Right lobe of liver (tissue), 4 donors: Measurements from ENCODE around the gene NMRAL1.

Experiments
- POLR2A ChIP-seq: fragments of 450-650 bp; IDR thresholded peaks from one replicate; pipeline ENCODE4 v1.6.1; 2017; ENCODE audit warnings: antibody characterized with exemption, mild to moderate bottlenecking
- TF ChIP-seq, protein P1 (sequence below), 4 donors: fragments of 200-600 bp in 3 of 4; fragments of 450-650 bp in 1 of 4; IDR thresholded peaks; one replicate each; pipeline versions ENCODE4 v1.5.1 to v1.8.0; 2016 to 2022; ENCODE audit warnings: antibody characterized with exemption in 4 of 4, mild to moderate bottlenecking in 2 of 4
- donor health status: DM: no; HTN: no; CAD: no.
- donor health status: DM: no; HTN: no; CAD: no.
- donor health status: DM: no; HTN: yes; CAD: no.

DNA sequence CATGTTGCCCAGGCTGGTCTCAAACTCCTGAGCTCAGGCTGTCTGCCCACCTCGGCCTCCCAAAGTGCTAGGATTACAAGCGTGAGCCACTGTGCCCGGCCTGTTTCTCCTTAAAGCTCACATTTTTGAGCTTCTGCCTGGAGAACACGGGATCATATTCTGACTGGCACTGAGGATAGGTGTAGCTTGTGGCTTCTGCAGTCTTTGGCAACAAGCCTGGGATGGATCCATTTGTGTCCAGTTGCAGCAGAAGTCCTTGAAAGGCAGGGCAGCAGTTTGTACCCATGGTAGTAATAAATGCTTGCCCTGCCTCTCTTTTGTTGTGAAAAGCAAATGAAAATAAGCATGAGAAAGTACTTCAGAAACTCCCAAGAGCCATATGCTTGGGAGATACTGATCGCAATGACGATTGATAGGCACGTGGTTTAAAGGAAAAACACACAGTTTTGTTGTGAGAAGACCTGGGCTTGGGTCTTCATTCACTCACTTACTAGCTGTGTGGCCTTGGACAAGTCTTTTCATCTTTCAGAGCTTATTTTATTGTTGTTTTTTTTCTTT, 54.9 kb downstream of the NMRAL1 start:
- no peak for TF ChIP-seq POLR2A
- TF ChIP-seq, protein P1, sequence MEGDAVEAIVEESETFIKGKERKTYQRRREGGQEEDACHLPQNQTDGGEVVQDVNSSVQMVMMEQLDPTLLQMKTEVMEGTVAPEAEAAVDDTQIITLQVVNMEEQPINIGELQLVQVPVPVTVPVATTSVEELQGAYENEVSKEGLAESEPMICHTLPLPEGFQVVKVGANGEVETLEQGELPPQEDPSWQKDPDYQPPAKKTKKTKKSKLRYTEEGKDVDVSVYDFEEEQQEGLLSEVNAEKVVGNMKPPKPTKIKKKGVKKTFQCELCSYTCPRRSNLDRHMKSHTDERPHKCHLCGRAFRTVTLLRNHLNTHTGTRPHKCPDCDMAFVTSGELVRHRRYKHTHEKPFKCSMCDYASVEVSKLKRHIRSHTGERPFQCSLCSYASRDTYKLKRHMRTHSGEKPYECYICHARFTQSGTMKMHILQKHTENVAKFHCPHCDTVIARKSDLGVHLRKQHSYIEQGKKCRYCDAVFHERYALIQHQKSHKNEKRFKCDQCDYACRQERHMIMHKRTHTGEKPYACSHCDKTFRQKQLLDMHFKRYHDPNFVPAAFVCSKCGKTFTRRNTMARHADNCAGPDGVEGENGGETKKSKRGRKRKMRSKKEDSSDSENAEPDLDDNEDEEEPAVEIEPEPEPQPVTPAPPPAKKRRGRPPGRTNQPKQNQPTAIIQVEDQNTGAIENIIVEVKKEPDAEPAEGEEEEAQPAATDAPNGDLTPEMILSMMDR (IDR thresholded peaks at IDR 0.05), result no peak
